Hematopoietic multipotent progenitor cell (in vitro differentiated cells): Measurements from ENCODE around the gene ARHGAP25. TPM values are rescaled to one million over a fixed set of nuclear protein-coding genes. Genes with fewer than 3 reads are reported as not detected.

Experiments used
- DNase-seq, 3 donors: peaks; one replicate each; pipeline ENCODE4 v3.0.0-alpha.2; 2011 to 2015; ENCODE audit warnings: low read depth in 2 of 3, low spot score in 2 of 3
- total RNA-seq: library from RNA; depleted of rRNA; stranded (reverse); fragments of >200 nt; gene quantifications from one replicate; pipeline ENCODE4 v1.2.3, GENCODE V29; 2012

ARHGAP25 gene
- total RNA-seq, result 43.6 TPM

DNA sequence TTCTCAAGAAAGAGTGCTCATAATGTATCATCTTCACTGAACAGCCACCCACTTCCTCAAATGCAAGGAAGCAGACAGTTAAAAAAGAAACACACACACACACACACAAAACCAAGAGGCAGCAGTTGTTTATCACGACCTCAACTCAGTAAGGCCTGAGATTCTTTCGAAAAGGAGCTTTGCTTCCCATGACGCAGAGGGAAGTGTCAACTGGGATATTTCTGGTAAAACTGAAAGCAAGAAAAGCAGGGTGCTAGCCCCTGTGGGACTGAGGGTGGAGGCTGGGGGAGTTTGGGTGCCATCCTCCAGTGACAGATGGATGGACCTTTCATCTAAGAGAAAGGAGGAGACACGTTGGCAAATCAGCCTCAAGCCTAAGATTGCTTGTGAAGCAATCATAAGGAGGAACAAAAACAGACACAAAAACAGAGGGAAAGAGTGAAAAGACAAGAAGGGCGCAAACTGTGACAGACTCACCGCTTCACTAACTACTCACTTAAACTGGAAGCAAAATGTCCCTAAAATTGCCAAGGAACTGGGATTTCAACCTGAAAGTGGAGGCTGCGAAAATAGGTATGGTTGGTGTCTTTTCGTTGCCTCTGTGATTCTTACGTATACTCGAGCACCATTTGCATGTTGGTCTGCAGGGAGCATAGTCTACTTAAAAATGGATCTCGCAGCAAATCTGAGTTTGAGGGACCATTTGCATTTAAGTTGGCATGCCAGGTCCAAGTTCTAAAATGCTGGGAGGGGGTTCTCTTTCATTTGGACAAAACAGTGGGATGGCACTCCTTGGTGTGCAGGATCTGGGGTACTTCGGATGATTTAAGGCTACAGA, at the start of gene ARHGAP25:
TSS of gene ARHGAP25 (plus strand) at position 124 of the 838 bp plus-strand sequence. CDS start at position 513, 389 bp downstream.
- DNase-seq, result peak in 2 of 3 donors; percentile 69 to 86

DNA sequence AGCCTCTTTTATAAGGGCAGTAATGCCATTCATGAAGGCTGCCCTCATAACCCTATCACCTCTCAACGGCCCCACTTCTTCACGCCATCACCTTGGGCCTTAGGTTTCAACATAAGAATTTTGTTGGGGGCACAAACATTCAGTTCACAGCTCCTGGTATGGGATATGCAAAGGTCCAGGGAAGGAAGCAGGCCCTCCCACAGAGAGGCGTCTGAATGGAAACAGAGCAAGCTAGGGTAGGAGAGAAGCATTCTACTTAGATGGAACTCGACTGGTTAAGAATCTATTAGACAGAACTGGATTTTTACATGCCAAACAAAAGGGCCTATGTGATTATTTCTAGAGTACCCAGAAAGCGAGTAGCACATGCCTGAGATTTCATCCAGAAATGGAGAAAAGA, 48.4 kb upstream of the ARHGAP25 start:
- DNase-seq, result no peak

GRCh38 chr2:68687018-68687417, 47.6 kb upstream of the ARHGAP25 start:
- DNase-seq, result no peak

- DNase-seq, result peak in 2 of 3 donors; percentile 26 to 64
Observed at GRCh38 chr2:68689553-68690537, 44.8 kb upstream of the ARHGAP25 start.

- no peak for DNase-seq
Observed at GRCh38 chr2:68690851-68691250, 43.8 kb upstream of the ARHGAP25 start.

DNA sequence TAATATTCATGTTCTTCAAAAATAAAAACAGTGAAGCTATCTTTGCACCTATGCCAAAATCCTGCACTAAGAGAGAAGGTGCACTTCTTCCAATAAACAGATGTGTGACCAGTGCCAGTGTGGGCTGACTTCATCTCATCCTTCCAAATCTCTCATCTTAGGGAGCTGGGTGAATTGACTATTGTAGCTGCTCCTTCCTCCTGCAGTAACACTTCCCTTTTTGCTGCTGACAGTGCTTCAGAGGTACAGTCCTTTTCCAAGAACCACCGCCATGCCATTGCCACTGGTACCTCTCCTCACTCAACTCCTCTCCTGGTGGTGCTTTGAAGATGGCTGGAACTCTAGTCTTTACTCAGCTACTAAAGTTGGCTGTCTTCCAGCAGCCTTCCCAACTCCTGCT, 42.1 kb upstream of the ARHGAP25 start:
- no peak for DNase-seq

DNA sequence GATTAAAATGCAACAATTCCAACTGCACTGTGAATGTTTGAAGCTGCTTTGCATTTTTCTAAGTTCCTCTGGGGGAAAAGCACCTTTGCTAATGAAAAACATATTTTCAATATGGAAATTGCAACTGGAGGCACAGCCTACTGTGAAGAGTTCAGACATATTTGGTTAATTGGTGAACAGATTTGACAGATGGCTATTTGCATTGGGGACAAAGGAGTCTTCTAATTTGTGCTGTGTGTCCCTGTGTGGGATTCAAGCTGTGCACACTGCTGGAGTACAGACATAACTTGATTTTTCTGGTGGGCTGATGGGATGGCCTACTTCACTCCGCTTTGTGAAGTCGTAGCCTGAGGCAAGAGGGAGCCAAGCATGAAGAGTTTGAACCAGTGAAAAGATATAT, 40.7 kb upstream of the ARHGAP25 start:
- no peak for DNase-seq

- DNase-seq, result no peak
Observed at GRCh38 chr2:68695971-68696370, 38.6 kb upstream of the ARHGAP25 start.

DNA sequence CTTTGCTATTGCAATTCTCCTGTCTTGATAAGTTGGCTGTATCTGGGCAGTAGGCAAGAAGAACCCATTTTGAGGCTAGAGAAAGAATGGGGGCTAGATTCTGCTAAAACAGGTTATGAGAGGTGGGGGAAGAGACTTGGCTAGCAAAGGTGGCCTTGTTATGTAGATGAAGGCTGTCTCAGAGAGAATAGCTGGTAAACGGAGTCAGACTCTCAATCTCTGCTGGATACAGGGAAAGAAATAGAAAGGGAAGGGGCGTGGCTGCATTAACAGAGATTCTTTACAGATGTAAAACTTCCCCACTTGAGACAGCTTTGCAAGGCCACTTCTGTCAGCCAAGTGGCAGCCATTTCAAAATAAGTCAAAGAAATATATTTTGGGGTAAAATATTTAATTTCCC, 38.1 kb upstream of the ARHGAP25 start:
- DNase-seq, result no peak

DNA sequence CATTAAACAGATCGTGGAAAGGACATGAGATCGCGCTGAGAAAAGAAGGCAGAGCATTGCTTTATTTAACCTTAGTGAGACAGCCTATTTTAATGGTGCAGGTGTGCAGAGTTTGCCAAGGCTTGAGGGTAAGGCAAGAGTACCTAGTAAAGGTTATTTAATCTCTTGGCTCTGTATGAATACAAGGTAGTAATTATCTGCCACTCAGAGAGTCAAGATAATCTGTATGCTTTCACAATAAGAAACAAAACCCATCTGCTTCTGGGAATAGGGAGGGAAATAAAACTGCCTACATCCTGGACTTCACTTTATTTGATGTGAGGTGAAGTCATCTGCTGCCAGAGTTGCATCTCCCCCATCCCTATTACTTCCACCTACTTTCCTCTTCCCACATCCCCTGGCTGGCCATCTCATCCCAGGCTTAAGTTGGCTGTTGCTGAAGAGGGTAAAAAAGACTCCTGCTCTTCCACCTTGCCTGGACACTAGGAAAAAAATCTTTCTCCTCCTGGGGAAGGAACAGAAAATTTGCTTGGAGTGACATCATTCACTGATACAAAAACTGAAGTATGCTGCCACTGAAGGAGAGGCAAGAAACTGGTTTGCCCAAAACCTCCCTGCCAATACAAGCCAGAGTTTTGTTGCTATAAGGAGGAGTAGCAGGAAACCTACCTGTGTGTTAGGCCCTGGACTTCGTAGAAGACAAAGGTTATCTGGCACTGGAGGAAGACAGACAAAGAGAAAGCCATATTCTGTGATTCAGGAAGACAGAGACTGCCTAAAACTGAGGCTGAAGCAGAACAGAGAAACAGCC, 35.8 kb upstream of the ARHGAP25 start:
- DNase-seq, result no peak

DNA sequence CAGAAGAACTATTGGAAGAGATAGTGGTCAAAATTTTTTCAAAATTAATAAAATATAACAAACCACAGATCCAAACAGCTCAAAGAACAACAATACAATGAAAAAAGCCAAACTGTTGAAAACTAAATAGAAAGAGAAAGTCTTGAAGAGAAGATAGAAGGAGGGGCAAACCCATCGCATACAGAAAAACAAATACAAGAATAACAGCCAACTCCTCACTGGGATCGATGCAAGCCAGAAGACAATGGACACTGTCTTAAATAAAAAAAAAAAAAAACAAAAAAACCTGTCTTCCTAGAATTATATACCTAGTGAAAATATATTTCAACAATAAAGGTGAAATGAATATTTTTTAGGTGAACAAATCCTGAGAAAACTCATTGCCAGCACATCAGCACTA, 34.1 kb upstream of the ARHGAP25 start:
- DNase-seq, result peak in 1 of 3 donors; percentile 11

GRCh38 chr2:68706637-68707036, 28.0 kb upstream of the ARHGAP25 start:
- DNase-seq, result no peak

DNA sequence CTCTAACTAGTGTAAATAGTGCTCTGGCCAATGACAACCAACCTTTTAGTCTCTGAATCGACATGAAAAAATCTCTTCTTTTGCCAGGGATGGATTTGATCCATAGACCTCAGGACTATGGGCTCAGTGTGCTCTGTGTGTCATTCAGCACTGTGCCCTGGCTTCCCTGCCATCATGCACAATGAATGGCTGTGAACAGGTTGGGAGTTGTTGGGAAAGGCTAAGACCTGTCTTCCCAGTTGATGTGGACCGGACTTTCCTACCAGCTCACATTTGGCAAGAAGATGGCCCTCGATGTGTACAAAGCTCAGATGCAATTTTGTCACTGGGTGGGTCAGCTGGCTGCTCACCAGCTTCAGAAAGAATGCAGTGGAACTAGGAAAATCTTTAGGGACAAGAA, 26.0 kb upstream of the ARHGAP25 start:
- no peak for DNase-seq

- peak in 1 of 3 donors; percentile 59 for DNase-seq
Observed at GRCh38 chr2:68709421-68709911, 25.1 kb upstream of the ARHGAP25 start.

DNA sequence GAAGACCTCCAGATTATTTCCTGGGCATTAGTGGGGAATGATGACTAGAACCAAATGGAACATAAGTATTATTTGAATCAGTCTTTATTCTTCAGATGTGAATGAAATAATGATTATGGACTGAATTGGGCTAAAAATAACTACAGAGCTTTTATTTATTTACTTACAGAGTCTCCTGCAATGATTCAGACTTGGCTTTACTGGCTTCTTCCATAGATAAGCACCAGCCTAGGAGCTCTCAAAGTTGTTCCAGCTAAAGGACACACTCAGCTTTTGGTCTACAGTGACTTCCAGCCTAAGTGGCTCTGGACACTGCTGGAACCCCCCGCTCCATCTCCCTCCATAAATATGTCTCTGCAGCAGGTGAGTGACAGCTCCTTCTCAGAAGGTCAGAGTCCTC, 24.3 kb upstream of the ARHGAP25 start:
- no peak for DNase-seq

DNA sequence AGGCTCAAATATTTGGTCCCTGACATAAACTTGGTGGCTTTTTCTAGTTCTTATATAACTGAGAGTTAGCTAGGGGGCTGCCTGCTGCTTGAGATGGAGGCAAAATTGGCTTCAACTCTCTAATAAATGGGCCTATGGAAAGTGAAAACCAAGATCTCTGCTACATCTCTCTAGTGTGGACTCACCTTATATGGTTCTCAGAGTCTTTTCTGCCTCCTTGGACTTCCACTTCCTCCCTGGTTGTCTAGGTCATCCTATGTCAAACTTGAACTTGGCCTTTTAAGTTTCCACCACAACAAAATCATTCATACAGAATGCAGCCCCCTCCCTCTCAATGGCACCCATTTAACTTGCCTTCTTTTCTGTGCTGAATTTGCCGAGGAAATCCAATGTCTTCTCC, 23.9 kb upstream of the ARHGAP25 start:
- DNase-seq, result no peak

DNA sequence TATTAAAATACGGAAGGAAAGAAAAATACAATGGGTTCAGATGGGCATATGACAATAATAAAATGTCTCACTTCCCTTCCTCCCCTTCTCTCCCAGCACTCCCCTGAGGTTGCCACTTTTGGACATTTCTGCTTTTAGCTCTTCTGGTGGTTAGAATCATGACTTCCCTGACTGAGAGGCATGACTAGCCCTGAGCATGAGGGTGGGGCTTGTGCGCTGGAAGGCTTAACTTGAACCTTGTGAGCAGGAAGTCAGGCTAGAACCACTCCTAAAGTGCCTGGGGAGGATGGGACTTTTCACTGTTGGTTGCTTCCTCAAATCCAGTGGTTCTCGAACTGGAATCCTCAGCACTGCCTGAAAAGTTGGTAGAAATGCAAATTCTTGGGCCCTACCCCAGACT, 19.7 kb upstream of the ARHGAP25 start:
- peak in 2 of 3 donors; percentile 70 to 88 for DNase-seq

DNA sequence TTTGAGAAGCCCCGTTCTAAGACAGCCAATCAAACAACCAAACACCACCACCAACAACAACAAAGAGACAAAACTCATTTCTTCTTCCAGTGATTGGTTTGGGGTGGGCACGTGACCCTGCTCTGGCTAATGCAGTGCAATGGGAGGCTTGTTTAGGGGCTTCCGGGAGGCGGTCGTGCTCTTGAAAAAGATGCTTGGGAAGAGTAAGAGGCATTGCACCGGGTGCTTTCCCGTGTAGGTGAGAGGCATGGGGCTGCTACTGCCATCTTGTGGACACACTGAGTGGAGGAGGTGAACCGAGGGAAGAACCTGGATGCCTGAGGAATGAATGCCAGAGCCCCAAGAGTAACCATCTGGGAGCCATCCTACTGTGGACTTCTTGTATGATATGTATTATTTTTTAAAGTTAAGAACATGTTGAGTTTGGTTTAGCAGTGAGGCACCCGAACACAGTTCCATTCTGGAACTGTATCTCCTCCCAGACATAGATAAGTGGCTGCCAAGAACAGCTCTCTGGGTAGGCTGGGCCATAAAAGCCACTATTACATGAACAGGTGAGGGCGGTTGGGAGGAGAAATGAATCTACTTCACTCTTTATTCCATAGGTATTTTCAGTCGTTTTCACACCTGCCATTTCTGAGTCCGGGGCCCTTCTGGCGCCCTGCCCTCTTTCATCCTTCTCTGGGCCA, 19.1 kb upstream of the ARHGAP25 start:
- DNase-seq, result peak in 1 of 3 donors; percentile 33

DNA sequence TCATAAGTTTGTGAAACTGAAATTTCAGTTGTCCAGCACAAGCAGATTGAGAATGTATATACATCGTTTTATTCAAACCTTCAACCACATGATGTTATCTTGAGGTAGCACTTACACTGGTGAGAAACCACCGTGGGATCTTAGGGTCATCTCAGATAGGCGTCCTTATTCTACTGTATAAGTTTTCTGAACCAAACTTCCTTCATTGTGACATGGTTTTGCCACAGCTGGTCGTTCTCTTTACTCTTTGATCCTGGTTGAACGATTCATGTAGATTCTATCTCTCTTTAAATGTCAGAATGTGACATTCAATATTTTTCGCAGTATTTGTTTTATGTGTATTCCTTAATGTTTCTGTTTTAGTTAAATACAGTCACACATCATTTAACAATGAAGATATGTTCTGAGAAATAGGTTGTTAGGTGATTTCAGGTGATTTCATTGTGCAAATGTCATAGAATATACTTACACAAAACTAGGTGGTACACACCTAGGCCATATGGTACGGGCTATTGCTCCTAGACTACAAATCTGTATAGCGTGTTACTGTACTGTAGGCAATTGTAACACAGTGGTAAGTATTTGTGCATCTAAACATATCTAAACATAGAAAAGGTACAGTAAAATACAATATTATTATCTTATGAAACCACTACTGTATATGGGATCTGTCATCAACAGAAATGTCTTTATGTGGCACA, 17.9 kb upstream of the ARHGAP25 start:
- DNase-seq, result no peak
